B cell (primary cell): Measurements from ENCODE around the gene ATF7IP2. TPM values are rescaled to one million over a fixed set of nuclear protein-coding genes. Genes with fewer than 3 reads are reported as not detected.
"Not testable (repeated sequence)": the region's sequence is repeated elsewhere in the genome, so short reads cannot be mapped to it uniquely, and the experiment has no call there.

Experiments used
- ATAC-seq: fragments of 200-7000 bp; cut with Tn5 transposase; one replicate; pipeline ENCODE4 v1.10.0; 2021; ENCODE audit warnings: low read depth, mild to moderate bottlenecking, moderate number of reproducible peaks, moderate library complexity
- CTCF ChIA-PET: fragments of 350-600 bp; sonication (Branson Sonifier 250); formaldehyde crosslinking; loops from one replicate; lab custom pipeline; 2021; ENCODE audit warnings: antibody characterized with exemption, inconsistent platforms; lab: Charles Lee
- POLR2A ChIA-PET: fragments of 350-600 bp; sonication (Branson Sonifier 250); formaldehyde crosslinking; loops from one replicate; lab custom pipeline; 2021; ENCODE audit warnings: antibody characterized with exemption; lab: Charles Lee
- DNase-seq: peaks from one replicate; pipeline ENCODE4 v3.0.0; 2013
- H2AFZ ChIP-seq: 2 replicates; pipeline ENCODE4 v1.6.1; 2012; ENCODE audit warnings: mild to moderate bottlenecking, low read depth, low read length; ENCODE audit not compliant: insufficient read depth, poor library complexity, severe bottlenecking
- H3K27ac ChIP-seq, 2 donors: 1 replicate in 1 of 2; 2 replicates in 1 of 2; pipeline ENCODE4 v1.5.1; 2012 to 2013; ENCODE audit warnings: low read length in 2 of 2, mild to moderate bottlenecking in 2 of 2, moderate library complexity in 1 of 2
- H3K27me3 ChIP-seq, 4 experiments: fragments of 200-600 bp in 1 of 4; sonication (generic) in 1 of 4; replicated peaks in 1 of 4; 1 replicate in 2 of 4; 2 replicates in 2 of 4; pipeline versions ENCODE4 v1.6.1 to v1.7.0; 2013 to 2016; ENCODE audit warnings: low read length in 3 of 4, mild to moderate bottlenecking in 2 of 4, mixed read lengths in 1 of 4, moderate library complexity in 1 of 4; ENCODE audit not compliant: insufficient read depth in 4 of 4, control insufficient read depth in 3 of 4; ENCODE audit errors: control extremely low read depth in 1 of 4
- H3K36me3 ChIP-seq, 2 experiments: replicated peaks in 1 of 2; 1 replicate in 1 of 2; 2 replicates in 1 of 2; pipeline versions ENCODE4 v1.6.1 to v1.7.1; 2013; ENCODE audit warnings: low read length in 1 of 2; ENCODE audit not compliant: insufficient read depth in 2 of 2, control insufficient read depth in 1 of 2; ENCODE audit errors: control extremely low read depth in 1 of 2, extremely low read depth in 1 of 2
- H3K4me1 ChIP-seq, 2 donors: fragments of 200-600 bp in 1 of 2; sonication (generic) in 1 of 2; 1 replicate in 1 of 2; 2 replicates in 1 of 2; pipeline versions ENCODE4 v1.5.1 to v1.6.1; 2013 to 2017; ENCODE audit warnings: low read length in 2 of 2; ENCODE audit not compliant: control insufficient read depth in 2 of 2, insufficient read depth in 2 of 2
- H3K4me2 ChIP-seq: replicated peaks from 2 replicates; pipeline ENCODE3; 2012; ENCODE audit warnings: mild to moderate bottlenecking, low read depth, low read length; ENCODE audit not compliant: poor library complexity, severe bottlenecking
- H3K4me3 ChIP-seq, 5 experiments: fragments of 200-600 bp in 1 of 5; sonication (generic) in 1 of 5; 1 replicate in 3 of 5; 2 replicates in 2 of 5; pipeline versions ENCODE4 v1.5.1 to v1.7.0; 2011 to 2016; ENCODE audit warnings: low read length in 4 of 5, mild to moderate bottlenecking in 4 of 5, low read depth in 2 of 5, control low read depth in 1 of 5, moderate library complexity in 1 of 5; ENCODE audit not compliant: insufficient read depth in 1 of 5; ENCODE audit errors: control extremely low read depth in 1 of 5, extremely low read depth in 1 of 5
- H3K79me2 ChIP-seq: fragments of 200-600 bp; sonication (generic); one replicate; pipeline ENCODE4 v1.6.0; 2016; ENCODE audit warnings: low read length; ENCODE audit not compliant: control insufficient read depth, insufficient read depth
- H3K9ac ChIP-seq: fragments of 200-600 bp; sonication (generic); 2 replicates; pipeline ENCODE4 v1.6.1; 2017; ENCODE audit warnings: mild to moderate bottlenecking, low read length, moderate library complexity
- H3K9me3 ChIP-seq, 3 donors: one replicate each; pipeline versions ENCODE4 v1.6.1 to v1.7.1; 2013; ENCODE audit warnings: low read length in 2 of 3; ENCODE audit not compliant: control insufficient read depth in 2 of 3, insufficient read depth in 1 of 3; ENCODE audit errors: control extremely low read depth in 1 of 3
- H4K20me1 ChIP-seq: 2 replicates; pipeline ENCODE4 v1.6.0; 2012; ENCODE audit warnings: mild to moderate bottlenecking, low read length; ENCODE audit not compliant: insufficient read depth, control insufficient read depth, poor library complexity, severe bottlenecking
- H3K27ac Mint-ChIP-seq: one replicate; pipeline ENCODE4 v1.8.0; 2021; ENCODE audit warnings: mixed read lengths
- H3K27me3 Mint-ChIP-seq: one replicate; pipeline ENCODE4 v1.8.0; 2021; ENCODE audit warnings: mixed read lengths
- H3K4me1 Mint-ChIP-seq: one replicate; pipeline ENCODE4 v1.8.0; 2021; ENCODE audit warnings: mixed read lengths
- H3K4me3 Mint-ChIP-seq: one replicate; pipeline ENCODE4 v1.8.0; 2021; ENCODE audit warnings: mixed read lengths
- H3K9me3 Mint-ChIP-seq: one replicate; pipeline ENCODE4 v1.8.0; 2022; ENCODE audit warnings: mixed read lengths; ENCODE audit not compliant: insufficient read depth
- CTCF ChIP-seq: fragments of 200-600 bp; IDR thresholded peaks from one replicate; pipeline ENCODE4 v1.8.0; 2022; ENCODE audit warnings: antibody characterized with exemption, mild to moderate bottlenecking
- EZH2 ChIP-seq: IDR thresholded peaks from 2 replicates; pipeline ENCODE4 v1.6.1; 2012; ENCODE audit warnings: borderline replicate concordance, low read depth, mild to moderate bottlenecking, moderate library complexity, low read length; ENCODE audit not compliant: insufficient read depth, poor library complexity, severe bottlenecking
- WGBS: methylation state at CpG from one replicate; pipeline ENCODE4 v1.1.5; 2013; ENCODE audit warnings: missing lambda C conversion rate; ENCODE audit not compliant: insufficient coverage; 5-methylcytosine and 5-hydroxymethylcytosine counted together
- intact Hi-C: fragments of 100-400 bp; cut with micrococcal nuclease; formaldehyde crosslinking; loops from one replicate; pipeline ENCODE4 v1.10.0; 2022
- polyA plus RNA-seq: library from polyadenylated mRNA; depleted of rRNA; stranded (reverse); fragments of >200 nt; gene quantifications from 2 replicates; pipeline ENCODE4 v1.2.3, GENCODE V29; 2012
- total RNA-seq, 2 donors: library from RNA; stranded (reverse); fragments of 120-200 nt in 1 of 2; gene quantifications; 1 replicate in 1 of 2; 2 replicates in 1 of 2; pipeline versions ENCODE4 v1.2.3 to v1.2.4, GENCODE V29; 2013 to 2022

ATF7IP2 gene
- total and polyA plus RNA-seq, 2 donors (not counting 1 experiment from before 2014, with no cell fraction given) = 67.5 to 105 TPM

- Histone ChIP-seq H3K4me1 (peaks cover 14 to 15% of the 10 kb centered on the region in 2 donors), H2AFZ (peak overlapping the region; percentile 43), H3K79me2 (no peaks in the 10 kb centered on the region), H3K27ac (peak overlapping the region in 1 of 2 donors; percentile 4), H3K27me3 (no peaks in the 10 kb centered on the region), H4K20me1 (no peaks in the 10 kb centered on the region), H3K4me3 (peak overlapping the region in 3 of 5 experiments; percentile 3 to 32 (median 16)), H3K9me3 (peaks cover 0 to 4% (median 0%) of the 10 kb centered on the region in 3 donors), H3K36me3 (no peaks in the 10 kb centered on the region), H3K9ac (peak overlapping the region; percentile 29), H3K4me2 (peak overlapping the region; percentile 75)
- DNase-seq (peak; percentile 64), ATAC-seq (peak; percentile 76)
- CTCF ChIA-PET = interaction anchor here (0.6 to 1.9 kb wide), 6 partner anchors 9 to 373 kb away, joined by 3 to 6 read pairs (median 3); partner anchors contain the start of gene ATF7IP2
- Mint-ChIP-seq H3K27me3 (no peaks in the 10 kb centered on the region), H3K4me1 (peaks cover 11% of the 10 kb centered on the region), H3K27ac (peak overlapping the region; percentile 84), H3K9me3 (peaks cover 2% of the 10 kb centered on the region), H3K4me3 (peak overlapping the region; percentile 54)
- WGBS = 0% methylated on average over 2 of the region's 9 CpGs
- POLR2A ChIA-PET = interaction anchor here (0.6 to 1.4 kb wide), 4 partner anchors 22 to 34 kb away, joined by 3 to 9 read pairs (median 6); no protein-coding TSS in a partner anchor
- no peak for TF ChIP-seq EZH2
- no peak for TF ChIP-seq CTCF
- intact Hi-C loops = loop anchor here (1.0 to 2.0 kb wide), 2 partner anchors 25 to 33 kb away; partner anchors contain the start of gene ATF7IP2
These were observed 23.6 kb upstream of the ATF7IP2 start for GRCh38 chr16:10362077-10362863.

- H3K27ac ChIP-seq, H2AFZ ChIP-seq, H3K9me3 Mint-ChIP-seq, H3K27ac Mint-ChIP-seq, H4K20me1 ChIP-seq, H3K27me3 Mint-ChIP-seq, H3K79me2 ChIP-seq, H3K27me3 ChIP-seq, H3K4me3 Mint-ChIP-seq, H3K9me3 ChIP-seq, ATAC-seq, H3K36me3 ChIP-seq, DNase-seq: not testable (repeated sequence)
- POLR2A ChIA-PET = interaction anchor here (0.6 to 1.4 kb wide), 3 partner anchors 21 to 36 kb away, joined by 3 to 6 read pairs (median 5); no protein-coding TSS in a partner anchor
- H3K4me1 ChIP-seq = peaks cover 14 to 15% of the 10 kb centered on the region in 2 donors
- intact Hi-C loops = loop anchor here (1.0 to 2.0 kb wide), 2 partner anchors 24 to 34 kb away; partner anchors contain the start of gene ATF7IP2
- H3K4me3 ChIP-seq = peak overlapping the region in 1 of 5 experiments; percentile 16
- peak overlapping the region; percentile 75 for H3K4me2 ChIP-seq
- CTCF ChIA-PET = interaction anchor here (0.6 to 1.9 kb wide), 5 partner anchors 10 to 373 kb away, joined by 3 to 6 read pairs (median 3); partner anchors contain the start of gene ATF7IP2
- H3K9ac ChIP-seq = peak overlapping the region; percentile 29
- peaks cover 11% of the 10 kb centered on the region for H3K4me1 Mint-ChIP-seq
- 0% methylated on average over 1 of the region's 4 CpGs for WGBS
These were observed 23.0 kb upstream of the ATF7IP2 start for GRCh38 chr16:10362864-10363197.

- POLR2A ChIA-PET = not testable (repeated sequence)
These were observed 19.2 kb upstream of the ATF7IP2 start for GRCh38 chr16:10366619-10367018.

More at GRCh38 chr16:10366619-10367018, 19.2 kb upstream of the ATF7IP2 start:
- H3K27ac Mint-ChIP-seq, H3K9me3 Mint-ChIP-seq, H3K79me2 ChIP-seq, H3K4me2 ChIP-seq, H3K4me3 ChIP-seq, H2AFZ ChIP-seq, H3K4me1 Mint-ChIP-seq, H3K4me3 Mint-ChIP-seq, H3K27me3 Mint-ChIP-seq, CTCF ChIA-PET, ATAC-seq, H4K20me1 ChIP-seq, intact Hi-C loops, H3K36me3 ChIP-seq, H3K9me3 ChIP-seq, H3K27me3 ChIP-seq, DNase-seq, H3K27ac ChIP-seq, H3K9ac ChIP-seq: not testable (repeated sequence)
- WGBS = 100% methylated on average over 3 of the region's 8 CpGs
- peaks cover 14 to 15% of the 10 kb centered on the region in 2 donors for H3K4me1 ChIP-seq
